HG02759 (cell line): ENCODE data around the gene SLC22A13.
"Not testable (repeated sequence)": the region's sequence is repeated elsewhere in the genome, so short reads cannot be mapped to it uniquely, and the experiment has no call there.

Experiments
- ATAC-seq: cut with Tn5 transposase; IDR thresholded peaks from one replicate; pipeline ENCODE4 v1.9.1; 2021; ENCODE audit warnings: mild to moderate bottlenecking, moderate library complexity; ENCODE audit not compliant: unreplicated experiment

SLC22A13 gene

DNA sequence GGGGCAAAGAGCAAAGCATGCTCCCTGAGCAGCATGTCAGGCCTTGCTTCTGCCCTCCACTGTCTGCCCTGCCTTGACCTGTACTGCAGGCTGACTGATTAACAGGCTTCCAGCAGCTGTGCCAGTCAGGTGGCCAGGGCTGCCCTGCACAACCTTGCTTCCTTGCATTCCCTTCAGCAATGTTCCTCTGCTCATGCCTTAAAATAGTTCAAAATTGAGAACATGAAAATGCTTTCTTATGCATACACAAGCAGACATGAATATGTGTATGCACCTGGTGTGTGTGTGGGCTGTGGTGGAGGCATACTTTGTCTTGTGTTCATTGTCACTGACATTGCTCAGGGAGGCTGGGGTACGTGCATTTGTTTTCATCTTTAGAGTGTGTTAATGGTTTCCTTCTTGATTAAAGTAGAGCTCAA, 1.2 kb upstream of the SLC22A13 start:
- ATAC-seq: no peak

DNA sequence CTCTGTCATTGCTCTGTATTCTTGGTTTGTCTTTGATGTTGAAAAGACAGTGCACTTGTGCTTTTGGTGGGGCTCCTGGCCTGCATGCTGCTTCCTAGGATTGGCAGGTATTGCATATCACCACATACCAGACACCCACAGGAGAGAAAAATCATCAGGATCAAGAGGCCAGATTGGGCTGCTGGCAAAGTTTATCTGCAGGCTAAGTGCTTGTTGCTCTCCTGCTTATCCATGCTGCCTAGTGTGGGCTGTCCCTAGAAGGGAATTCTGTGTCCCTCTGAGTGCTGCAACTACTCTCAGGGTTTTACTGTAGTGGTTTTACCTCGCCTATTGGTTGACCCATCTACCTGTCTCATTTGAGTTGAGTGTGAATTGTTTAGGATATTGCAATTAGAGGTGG, 833 bp upstream of the SLC22A13 start:
- no peak for ATAC-seq

DNA sequence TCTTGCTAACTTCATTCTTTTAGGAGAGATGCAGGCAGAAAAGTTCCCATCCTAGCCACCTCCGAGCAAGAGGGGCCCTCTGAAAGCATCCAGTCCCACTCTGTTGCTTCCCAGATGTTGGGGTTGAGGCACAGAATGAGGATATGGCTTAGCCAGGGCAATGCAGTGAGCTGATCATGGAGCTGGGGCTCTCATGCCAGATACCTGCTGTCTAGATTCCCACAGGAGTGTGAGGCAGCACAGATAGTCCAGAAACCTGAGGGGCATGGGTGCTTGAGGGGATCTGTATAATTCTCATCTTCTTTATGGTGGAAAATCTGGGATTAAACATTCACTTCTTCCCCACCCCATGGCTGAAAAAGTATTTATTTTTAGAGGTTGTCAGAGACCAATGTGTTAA, 1.2 kb downstream of the SLC22A13 start:
- ATAC-seq: no peak

DNA sequence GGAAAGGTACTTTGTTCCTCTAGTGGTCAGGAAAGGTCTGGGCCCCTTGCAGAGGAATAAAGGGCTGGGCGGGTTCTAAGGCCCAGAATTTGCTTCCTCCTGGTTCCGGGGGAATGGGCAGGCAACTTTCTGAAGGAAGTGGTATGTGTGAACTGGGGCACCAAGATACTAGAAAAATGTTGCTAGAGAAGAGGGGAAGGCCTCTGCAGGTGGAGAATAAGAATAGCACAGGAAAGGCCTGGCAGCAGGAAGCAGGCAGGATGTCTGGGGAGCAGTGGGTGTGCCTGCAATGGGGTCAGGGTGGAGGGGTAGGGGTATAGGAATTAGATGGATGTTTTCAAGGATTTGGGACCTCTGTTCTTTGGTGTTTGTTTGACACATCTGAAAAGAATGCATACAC, 2.0 kb downstream of the SLC22A13 start:
- ATAC-seq: no peak

DNA sequence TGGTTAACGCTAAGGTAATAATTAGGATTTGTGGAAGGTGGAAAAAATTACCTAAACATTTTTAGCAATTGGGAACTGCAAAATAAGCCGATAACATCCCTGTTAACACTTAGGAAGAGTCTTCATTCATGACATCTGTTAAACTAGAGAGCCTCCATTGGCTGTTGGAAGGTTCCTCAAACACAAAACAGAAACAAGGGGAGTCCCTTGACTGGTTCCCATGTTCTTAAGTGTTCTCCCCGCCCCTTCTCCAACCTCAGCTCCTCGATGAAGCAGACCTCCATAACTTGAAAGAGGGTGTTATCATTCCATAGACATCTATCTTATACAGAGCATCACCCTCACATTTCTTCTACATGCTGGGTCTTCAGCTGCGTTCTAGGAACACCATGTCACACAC, 2.5 kb downstream of the SLC22A13 start:
- peak; percentile 11 for ATAC-seq

DNA sequence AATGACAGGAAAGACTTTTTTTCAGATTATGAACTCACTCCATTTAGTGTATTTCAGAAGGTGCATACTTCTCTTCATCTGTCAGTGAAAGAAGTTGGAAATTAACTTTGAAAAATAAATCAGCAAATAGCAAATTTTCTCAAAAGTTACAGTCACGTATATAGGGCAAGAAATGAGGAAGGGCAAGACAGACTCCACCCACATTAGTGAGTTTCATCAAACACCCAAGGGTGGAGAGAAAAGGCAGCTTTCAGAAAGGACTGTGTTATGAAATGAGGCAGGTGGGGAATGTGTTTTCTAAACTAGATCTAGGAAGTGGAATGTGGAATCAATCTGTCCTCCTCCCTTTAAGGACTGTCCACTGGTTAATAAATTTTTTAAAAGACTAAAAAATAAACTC, 2.9 kb downstream of the SLC22A13 start:
- ATAC-seq: peak; percentile 41

DNA sequence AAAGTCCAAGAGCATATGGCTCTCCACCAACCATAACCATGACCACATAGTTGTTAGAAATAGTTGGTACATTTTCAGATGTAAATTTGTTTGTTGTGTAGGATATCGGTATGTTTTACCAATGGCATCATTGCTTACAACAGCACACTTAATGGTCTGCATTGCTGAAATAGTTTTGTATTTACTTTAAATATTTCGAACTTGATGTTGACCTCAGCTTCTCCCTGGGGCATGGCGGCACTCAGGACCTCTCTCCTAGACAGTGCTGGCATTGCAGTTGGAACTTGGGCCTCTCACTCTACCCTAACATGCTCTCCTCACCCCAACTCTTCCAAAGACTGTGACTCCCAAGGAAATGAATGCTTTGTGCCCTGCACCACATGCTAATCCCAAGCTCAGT, 5.0 kb downstream of the SLC22A13 start:
- no peak for ATAC-seq

DNA sequence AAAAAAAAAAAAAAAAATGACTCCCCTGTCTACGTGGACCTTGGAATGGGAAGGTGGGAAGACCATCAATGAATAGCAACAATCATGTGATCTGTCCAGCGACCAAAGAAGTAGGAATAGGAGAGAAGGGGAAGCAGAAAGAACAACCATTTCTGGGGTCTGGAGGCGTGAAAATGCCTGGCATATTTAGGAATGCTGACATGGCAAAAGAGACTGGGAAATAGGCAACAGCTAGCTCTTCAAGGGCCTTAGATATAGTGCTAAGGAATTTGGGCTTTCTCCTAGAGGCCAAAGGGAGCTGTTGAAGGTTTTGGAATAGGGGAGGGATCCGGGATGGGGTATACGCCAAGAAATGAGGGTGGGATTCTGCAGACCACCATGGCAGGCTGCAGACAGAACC, 5.9 kb downstream of the SLC22A13 start:
- ATAC-seq: no peak

DNA sequence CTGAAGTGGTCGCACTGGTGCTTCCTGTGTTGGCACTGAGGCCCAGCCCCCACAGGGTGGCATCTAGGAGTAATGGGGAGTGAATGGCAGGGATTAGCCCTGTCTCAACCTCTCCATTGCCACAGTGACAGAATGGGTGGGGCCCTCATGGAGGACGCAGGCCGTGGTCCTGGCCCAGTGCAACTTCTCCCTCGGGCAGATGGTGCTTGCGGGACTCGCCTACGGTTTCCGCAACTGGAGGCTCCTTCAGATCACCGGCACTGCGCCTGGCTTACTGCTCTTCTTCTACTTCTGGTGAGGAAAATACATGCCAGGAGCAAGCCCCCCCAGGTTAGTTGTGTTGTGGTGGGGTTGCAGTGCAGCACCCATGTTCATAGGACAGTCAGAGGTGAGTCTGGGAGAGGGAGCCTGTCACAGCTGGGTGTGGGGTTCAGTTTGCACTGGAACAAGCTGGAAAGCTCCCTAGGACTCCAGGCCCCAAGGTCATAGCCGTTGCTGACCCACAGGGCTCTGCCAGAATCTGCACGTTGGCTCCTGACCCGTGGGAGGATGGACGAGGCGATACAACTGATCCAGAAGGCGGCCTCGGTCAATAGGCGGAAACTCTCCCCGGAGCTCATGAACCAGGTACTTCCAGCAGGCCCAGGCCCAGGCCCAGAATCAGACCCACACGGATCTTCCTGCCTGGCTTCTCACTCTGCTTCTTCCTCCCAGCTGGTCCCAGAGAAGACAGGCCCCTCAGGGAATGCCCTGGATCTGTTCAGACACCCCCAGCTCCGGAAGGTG, 9.4 kb downstream of the SLC22A13 start:
- ATAC-seq: no peak

DNA sequence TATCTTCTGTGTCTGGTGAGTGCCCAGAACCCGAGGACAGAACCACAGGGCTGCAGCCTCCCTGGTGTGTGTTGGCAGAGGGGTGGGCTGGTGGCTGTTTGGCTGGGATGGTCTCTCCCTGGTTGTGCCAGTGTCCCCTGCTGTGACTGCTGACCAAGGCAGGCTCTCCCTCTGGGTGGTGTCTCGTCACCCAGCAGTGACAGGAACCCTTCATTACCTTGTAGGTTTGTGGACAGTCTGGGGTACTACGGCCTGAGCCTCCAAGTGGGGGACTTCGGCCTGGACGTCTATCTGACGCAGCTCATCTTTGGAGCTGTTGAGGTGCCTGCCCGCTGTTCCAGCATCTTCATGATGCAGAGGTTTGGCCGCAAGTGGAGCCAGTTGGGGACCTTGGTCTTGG, 10.0 kb downstream of the SLC22A13 start:
- ATAC-seq: no peak

DNA sequence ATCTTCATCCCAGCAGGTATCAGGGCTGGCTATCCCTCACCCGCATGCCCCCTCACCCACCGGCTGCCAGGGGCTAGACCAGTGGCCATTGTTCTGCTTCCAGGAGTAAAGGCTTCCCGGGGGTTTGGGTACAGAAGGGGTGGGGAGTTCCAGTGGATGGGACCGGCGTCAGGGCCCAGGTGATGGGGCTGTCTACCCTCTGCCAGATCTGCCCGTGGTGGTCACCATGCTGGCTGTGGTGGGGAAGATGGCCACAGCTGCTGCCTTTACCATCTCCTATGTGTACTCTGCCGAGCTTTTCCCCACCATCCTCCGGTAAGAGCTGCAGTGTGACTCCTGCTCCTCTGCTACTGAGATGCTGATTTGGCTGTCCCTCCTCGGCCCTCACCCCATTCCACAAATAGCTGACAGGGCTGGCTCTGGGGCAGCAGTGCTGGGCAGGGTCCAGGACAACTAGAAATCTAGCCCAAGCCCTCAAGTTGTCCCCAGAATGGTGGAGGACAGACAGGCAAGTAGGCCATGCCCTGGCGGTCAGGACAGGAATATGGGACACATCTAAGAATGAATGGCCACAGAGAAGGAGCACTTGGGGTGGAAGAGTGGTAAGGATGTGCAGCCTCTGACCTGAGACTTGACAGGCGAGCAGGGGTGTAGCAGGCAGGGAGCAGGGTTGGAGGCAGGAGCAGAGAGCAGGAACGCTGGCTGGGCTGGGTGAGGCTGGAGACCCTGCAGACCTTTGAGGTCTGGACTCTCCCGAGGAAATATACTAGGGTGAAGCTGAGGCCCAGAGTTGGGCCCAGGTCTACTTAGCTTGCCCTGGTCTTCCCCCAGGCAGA, 10.7 kb downstream of the SLC22A13 start:
- ATAC-seq: no peak

DNA sequence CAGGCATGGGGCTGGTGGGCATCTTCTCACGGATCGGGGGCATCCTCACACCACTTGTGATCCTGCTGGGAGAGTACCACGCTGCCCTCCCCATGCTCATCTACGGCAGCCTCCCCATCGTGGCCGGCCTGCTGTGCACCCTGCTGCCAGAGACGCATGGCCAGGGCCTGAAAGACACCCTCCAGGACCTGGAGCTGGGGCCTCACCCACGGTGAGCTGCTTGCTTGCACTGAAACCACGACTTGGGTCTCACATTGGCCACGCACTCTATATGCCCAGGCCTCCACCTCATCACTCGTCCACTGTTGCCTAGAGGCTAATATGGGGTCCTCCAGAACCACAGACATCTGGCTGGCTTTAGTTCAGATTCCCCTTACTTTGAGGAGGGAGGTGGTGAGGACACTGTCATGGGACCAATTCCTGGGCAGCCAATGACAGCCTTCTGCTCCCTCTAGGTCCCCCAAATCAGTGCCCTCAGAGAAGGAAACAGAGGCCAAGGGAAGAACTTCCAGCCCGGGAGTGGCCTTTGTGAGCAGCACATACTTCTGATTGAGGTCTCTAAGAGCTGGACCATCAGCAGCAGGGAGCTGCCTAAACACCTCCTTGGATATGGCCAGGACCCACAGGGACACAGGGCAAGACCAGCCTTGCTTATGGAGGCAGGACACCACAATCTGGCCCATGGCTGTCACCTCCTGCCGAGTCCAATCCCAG, 11.5 kb downstream of the SLC22A13 start:
- no peak for ATAC-seq

DNA sequence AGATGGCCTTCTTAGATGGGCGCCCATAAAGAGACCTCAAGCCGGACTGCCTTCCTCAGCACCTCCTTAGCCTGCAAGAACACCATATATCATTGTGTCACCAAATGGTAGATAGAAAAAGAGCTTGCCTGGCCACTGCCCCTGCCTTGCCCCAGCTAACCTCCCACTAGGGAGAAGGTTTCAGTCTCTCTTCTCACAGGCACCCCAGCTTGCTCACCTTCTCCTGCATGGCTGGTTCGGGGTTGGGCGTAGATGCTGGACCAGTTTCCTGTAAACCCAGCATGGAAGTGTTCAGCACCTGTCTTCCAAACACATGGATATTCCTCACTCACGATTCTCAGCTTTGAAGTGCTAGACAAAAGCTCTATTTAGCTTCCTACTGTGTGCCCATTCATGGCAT, 13.2 kb downstream of the SLC22A13 start:
- ATAC-seq: no peak

DNA sequence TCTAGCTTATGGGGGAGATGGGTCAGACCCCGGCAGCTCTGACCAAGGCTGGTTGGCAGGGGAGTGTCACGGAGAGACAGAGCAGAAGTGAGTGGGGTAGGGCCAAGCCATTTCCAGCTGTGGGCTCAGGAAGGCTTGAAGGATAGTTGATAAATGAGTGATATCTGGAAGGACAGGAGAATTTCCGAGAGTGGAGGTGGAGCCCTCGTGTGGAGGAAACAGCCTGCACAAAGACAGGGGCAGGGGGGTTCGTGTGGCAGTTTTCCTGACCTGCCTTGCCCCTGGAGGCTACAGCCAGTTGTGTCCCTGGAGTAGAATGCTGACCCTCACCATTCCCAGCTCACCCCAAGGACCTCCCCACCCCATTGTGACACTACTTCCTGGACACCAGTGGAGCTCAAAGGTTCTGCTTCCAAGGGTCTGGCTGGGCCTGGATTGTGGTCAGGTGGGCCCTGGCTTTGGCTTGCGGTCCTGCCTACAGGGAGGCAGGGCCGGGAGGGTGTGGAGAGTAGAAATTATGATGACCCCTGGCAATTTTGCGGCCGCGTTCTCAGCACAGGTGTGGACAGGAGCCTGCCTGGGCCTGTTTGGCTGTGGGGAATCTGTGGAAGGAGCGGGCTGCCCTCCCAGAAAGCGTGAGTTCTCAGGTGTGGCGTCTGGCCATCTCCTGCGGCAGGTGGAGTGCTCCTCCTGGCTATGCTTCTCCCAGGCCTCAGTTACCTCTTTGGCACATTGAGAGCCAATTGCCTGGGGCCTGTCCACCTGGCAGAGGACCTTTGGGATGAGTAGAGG, 16.5 kb downstream of the SLC22A13 start, which contains the start of gene SLC22A14:
Gene SLC22A14, plus strand, starts transcription at position 400 of the 792 bp plus-strand sequence. CDS start 23,733 bp downstream, outside the sequence.
- no peak for ATAC-seq

DNA sequence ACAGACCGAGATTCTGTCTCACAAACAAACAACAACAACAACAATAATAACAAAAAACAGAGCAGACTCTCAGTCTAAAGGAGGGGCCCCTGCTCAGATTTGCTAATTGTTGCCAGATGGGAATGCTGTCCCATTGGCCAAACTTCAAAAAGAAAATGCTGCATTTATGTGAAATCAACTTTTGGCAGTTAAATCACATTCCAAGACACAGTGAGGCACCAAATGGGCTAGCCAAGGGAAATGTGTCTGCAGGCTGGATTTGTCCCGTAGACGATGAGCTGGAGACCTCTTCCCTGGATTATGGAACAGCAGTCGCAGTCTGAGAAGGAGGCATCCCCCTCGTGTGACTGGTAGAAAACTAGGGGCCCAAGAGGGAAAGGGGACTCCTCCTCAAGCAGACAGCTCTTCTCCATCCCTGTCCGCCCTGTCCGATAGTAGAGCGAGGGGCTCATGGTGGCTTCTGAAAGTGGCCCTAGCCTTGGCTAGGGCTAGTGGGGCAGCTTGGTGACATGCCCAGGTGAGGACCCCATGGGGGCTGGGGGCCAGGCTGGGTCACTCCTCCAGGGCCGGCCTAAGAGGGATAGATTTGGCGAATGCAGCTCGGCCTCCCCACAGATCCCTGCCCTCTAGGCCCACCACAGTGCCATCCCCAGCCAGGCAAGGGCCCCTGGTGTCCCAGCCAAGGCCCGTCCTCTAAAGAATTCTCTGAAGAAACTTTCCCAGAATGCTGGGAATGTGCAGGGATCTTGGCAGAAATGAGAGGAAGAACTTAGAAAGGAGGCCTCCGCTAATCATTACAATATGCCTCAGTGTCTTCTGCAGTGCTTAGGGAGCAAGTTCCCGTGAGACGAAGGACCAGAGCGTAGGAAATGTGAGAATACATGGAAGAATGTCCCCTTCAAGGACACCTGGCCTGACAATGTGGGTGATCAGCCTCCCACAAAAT, 18.5 kb downstream of the SLC22A13 start:
- no peak for ATAC-seq

DNA sequence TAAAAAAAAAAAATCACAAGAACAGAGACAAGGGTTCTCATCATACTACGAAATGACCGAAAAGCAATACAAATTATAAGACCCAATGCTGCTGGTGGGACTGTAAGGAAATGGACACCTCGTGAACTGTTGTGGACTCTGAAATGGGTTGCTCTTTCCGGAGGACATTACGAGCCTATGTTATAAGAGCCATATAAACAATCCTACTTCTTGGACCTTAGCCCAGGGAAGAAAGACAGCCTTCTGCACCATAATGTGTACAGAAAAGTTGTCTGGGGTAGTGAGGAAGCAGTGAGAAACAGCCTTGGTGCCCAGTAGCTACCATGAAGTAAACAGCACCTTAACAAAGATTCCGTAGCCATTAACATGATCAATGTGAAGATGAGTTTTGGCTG, 19.1 kb downstream of the SLC22A13 start:
- ATAC-seq: no peak

DNA sequence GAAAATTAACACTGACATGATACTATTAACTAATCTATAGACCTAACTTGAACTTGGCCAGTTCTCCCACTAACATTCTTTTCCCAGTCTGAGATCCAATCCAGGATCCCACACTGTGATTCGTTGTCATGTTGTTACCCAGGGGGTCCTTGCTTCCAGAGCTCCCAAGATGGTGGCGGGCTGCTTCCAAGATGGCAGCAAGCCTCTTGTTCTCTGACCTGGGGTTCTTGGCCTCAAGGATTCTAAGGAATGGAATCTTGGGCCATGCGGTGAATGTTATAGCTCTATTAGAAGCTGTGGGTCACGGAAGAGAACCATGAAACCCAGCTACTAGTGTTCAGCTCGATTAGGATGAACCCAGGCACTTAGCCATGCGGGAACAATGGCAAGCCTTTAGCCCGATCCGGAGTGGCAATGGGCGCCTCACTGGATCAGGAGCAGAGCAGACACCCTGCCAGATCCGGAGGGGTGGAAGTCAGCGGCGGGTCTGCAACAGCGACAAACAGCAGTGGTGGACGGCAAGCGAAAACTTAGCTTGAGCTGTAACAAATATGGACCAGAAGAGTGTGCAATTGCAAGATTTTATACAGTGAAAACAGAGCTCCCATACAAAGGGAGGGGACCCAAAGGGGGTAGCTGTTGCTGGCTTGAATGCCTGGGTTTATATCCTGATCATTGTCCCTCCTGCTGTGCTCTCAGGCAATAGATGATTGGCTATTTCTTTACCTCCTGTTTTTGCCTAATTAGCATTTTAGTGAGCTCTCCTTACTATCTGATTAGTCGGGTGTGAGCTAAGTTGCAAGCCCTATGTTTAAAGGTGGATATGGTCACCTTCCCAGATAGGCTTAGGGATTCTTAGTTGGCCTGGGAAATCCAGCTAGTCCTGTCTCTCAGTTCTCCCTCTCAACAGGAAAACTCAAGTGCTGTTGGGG, 23.9 kb downstream of the SLC22A13 start:
- ATAC-seq: not testable (repeated sequence)

DNA sequence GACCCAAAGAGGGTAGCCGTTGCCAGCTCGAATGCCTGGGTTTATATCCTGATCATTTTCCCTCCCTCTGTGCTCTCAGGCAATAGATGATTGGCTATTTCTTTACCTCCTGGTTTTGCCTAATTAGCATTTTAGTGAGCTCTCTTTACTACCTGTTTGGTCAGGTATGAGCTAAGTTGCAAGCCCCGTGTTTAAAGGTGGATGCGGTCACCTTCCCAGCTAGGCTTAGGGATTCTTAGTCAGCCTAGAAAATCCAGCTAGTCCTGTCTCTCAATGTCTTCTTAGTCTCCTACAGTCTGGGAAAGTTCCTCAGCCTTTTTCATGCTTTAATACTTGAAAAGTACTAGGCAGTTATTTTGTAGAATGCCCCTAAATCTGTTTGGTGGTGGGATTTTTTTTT, 31.4 kb downstream of the SLC22A13 start:
- ATAC-seq: not testable (repeated sequence)
